HG03025 (cell line): ENCODE data around the gene KANSL1.
"Not testable (repeated sequence)": the region's sequence is repeated elsewhere in the genome, so short reads cannot be mapped to it uniquely, and the experiment has no call there.

Source experiments
- ATAC-seq: cut with Tn5 transposase; IDR thresholded peaks from one replicate; pipeline ENCODE4 v1.9.1; 2021; ENCODE audit warnings: mild to moderate bottlenecking, moderate library complexity; ENCODE audit not compliant: unreplicated experiment, low FRiP score

The KANSL1 gene

DNA sequence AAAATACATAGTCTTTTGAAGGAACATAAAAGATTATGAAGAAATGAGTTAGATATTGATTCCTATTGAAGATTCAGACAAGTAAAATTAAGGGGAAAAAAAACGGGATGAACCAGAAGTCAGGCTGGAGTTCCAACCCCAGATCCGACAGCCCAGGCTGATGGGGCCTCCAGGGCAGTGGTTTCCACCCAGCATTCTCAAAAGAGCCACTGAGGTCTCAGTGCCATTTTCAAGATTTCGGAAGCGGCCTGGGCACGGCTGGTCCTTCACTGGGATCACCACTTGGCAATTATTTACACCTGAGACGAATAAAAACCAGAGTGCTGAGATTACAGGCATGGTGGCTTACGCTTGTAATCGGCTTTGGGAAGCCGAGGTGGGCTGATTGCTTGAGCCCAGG, 184.6 kb downstream of the KANSL1 start:
- ATAC-seq = no peak

DNA sequence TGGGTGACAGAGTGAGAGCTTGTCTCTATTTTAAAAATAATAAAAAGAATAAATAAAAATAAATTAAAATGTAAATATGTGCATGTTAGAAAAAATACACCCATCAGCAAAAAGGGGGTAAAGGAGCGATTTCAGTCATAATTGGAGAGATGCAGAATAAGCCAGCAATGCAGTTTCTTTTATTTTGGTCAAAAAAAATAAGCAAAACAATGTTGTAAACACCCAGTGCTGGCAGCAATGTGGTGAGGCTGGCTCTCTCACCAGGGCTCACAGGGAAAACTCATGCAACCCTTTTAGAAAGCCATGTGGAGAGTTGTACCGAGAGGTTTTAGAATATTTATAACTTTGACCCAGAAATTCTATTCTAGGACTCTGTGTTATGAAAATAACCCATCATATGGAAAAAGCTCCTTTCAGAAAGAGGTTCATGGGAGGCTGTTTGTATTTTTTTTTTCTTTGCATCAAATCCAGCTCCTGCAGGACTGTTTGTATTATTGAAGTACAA, 185.7 kb downstream of the KANSL1 start:
- ATAC-seq = no peak

DNA sequence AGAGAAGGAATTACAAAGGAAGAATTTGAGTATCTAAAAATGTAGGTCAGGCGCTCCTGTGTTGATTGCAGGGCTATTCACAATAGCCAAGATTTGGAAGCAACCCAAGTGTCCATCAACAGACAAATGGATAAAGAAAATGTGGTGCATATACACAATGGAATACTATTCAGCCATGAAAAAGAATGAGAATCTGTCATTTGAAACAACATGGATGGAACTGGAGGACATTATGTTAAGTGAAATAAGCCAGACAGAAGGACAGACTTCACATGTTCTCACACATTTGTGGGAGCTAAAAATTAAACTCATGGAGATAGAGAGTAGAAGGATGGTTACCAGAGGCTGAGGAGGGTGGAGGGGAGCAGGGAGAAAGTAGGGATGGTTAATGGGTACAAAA, 187.1 kb downstream of the KANSL1 start:
- not testable (repeated sequence) for ATAC-seq

DNA sequence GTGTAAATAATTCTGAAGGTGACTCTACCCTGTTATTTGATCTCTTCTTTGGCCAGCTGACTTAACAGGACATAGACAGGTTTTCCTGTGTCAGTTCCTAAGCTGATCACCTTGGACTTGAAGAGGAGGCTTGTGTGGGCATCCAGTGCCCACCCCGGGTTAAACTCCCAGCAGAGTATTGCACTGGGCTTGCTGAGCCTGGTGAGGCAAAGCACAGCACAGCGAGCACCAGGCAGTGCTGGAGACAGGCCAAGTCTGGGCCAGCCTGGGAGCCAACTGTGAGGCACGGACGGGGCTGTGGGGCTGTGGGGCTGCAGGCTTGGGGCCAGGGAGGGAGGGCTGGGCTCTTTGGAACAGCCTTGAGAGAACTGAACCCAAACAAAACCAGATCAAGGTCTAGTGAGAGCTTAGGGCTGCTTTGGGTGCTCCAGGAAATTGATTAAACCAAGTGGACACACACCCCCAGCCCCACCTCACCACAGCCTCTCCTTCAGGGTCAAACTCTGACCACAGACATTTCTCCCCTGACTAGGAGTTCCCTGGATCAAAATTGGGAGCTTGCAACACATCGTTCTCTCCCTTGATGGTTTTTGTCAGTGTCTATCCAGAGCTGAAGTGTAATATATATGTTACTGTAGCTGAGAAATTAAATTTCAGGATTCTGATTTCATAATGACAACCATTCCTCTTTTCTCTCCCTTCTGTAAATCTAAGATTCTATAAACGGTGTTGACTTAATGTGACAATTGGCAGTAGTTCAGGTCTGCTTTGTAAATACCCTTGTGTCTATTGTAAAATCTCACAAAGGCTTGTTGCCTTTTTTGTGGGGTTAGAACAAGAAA, 189.1 kb downstream of the KANSL1 start:
- no peak for ATAC-seq

DNA sequence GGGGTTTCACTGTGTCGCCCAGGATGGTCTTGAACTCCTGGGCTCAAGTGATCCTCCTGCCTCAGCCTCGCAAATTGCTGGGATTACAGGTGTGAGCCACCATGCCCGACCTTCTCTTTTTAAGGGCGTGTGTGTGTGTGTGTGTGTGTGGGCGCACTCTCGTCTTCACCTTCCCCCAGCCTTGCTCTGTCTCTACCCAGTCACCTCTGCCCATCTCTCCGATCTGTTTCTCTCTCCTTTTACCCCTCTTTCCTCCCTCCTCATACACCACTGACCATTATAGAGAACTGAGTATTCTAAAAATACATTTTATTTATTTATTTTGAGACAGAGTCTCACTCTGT, 190.3 kb downstream of the KANSL1 start:
- ATAC-seq = no peak

DNA sequence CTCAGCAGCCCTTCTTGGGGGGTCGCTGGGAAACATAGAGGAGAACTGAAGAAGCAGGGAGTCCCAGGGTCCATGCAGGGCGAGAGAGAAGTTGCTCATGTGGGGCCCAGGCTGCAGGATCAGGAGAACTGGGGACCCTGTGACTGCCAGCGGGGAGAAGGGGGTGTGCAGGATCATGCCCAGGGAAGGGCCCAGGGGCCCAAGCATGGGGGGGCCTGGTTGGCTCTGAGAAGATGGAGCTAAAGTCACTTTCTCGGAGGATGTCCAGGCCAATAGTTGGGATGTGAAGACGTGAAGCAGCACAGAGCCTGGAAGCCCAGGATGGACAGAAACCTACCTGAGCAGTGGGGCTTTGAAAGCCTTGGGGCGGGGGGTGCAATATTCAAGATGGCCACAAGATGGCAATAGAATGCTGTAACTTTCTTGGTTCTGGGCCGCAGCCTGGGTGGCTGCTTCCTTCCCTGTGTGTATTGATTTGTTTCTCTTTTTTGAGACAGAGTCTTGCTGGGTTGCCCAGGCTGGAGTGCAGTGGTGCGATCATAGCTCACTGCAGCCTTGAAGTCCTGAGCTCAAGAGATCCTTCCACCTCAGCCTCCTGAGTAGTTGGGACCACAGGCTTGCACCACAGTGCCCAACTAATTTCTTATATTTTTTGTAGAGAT, 190.8 kb downstream of the KANSL1 start:
- ATAC-seq = no peak

DNA sequence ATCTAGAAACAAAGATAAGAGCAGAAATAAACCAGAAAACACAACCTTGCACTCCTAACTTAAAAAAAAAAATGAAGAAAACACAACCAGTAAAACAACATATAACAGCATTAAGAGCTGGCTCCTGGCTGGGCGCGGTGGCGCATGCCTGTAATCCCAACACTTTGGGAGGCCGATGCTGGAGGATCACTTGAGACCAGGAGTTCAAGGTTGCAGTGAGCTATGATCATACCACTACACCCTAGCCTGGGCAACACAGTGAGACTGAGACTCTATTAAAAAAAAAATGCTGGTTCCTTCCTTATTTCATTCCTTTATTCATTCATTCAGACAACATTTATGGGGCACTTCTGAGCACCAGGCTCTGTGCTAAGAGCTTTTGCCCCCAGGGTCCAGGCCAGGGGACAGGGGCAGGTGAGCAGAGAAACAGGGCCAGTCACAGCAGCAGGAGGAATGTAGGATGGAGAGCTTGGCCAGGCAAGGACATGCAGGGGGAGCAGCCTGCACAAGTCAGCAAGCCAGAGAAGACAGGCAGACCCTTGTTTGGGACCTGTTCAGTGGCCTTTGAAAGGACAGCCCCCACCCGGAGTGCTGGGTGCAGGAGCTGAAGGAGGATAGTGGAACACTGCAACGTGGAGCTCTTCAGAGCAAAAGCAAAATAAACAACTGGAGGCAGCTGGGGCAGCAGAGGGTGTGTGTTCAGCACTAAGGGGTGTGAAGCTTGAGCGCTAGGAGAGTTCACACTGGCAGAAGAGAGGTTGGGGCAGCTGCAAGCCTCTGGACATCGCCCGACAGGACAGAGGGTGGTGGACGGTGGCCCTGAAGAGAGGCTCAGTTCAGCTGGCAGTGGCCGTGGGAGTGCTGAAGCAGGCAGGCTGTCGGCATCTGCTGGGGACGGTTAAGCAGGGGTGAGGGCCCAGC, 191.6 kb downstream of the KANSL1 start:
- no peak for ATAC-seq

DNA sequence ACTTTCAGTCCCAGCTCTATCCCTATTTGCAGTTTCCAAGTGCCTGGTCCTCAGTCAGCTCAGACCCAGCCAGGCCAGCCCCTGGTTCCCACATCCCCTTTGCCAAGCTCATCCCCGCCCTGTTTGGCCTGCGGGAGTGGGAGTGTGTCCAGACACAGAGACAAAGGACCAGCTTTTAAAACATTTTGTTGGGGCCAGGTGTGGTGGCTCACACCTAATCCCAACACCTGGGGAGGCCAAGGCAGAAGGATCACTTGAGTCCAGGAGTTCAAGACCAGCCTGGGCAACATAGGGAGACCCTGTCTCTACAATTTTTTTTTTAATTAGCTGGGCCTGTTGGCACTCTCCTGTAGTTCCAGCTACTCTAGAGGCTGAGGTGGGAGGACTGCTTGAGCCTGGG, 192.5 kb downstream of the KANSL1 start:
- no peak for ATAC-seq

DNA sequence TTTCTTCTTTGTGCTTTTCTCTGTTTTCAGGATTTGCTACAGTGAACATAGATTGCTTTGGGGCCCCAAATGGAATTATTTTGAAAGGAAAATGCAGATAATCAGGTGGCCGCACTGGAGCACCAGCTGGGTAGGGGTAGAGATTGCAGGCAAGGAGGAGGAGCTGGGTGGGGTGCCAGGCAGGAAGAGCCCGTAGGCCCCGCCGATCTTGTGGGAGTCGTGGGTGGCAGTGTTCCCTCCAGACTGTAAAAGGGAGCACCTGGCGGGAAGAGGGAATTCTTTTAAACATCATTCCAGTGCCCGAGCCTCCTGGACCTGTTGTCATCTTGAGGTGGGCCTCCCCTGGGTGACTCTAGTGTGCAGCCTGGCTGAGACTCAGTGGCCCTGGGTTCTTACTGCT, 192.9 kb downstream of the KANSL1 start:
- no peak for ATAC-seq

DNA sequence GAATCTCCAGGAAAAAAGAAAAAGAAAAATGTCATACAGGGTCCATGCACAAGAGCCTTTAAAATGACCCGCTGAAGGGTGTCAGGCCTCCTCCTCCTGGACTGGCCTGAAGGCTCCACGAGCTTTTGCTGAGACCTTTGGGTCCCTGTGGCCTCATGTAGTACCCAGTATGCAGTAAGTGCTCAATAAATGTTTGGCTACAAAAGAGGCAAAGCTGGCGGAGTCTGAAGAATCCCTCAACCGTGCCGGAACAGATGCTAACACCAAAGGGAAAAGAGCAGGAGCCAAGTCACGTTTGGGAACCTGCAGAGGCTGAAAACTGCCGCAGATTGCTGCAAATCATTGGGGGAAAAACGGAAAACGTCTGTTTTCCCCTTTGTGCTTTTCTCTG, 193.3 kb downstream of the KANSL1 start:
- no peak for ATAC-seq

DNA sequence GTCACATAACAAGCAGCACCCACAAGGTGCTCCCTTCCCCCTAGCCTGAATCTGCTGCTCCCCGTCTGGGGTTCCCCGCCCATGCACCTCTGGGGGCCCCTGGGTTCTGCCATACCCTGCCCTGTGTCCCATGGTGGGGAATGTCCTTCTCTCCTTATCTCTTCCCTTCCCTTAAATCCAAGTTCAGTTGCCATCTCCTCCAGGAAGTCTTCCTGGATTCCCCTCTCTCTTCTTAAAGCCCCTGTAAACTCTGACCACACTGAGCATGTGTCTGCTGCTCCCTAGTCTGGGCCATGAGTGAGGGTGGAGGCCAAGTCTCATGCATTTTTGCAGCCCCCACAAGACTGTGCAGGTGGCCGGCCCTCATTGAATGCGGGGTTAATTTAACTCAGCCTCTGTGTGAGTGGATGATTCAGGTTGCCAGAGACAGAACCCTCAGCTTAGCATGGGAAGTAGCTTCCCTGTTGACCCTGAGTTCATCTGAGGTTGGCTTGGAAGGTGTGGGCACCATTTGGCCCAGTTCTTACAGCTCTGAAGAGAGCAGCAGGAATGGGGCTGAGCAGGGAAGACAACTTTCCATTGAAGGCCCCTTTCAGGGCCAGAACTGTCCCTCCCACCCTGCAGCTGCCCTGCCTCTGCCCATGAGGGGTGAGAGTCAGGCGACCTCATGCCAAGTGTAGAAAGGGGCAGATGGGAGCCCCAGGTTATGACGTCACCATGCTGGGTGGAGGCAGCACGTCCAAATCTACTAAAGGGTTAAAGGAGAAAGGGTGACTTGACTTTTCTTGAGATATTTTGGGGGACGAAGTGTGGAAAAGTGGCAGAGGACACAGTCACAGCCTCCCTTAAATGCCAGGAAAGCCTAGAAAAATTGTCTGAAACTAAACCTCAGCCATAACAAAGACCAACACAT, 194.0 kb downstream of the KANSL1 start, which contains the start of gene STH:
TSS of gene STH (plus strand) at position 264 of the 913 bp plus-strand sequence. CDS start at position 294, 30 bp downstream.
- ATAC-seq = no peak

DNA sequence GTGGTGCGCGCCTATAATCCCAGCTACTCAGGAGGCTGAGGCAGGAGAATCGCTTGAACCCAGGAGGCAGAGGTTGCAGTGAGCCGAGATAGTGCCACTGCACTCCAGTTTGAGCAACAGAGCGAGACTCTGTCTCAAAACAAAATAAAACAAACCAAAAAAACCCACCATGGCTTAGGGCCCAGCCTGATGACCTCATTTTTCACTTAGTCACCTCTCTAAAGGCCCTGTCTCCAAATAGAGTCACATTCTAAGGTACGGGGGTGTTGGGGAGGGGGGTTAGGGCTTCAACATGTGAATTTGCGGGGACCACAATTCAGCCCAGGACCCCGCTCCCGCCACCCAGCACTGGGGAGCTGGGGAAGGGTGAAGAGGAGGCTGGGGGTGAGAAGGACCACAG, 195.6 kb downstream of the KANSL1 start:
- ATAC-seq = no peak

DNA sequence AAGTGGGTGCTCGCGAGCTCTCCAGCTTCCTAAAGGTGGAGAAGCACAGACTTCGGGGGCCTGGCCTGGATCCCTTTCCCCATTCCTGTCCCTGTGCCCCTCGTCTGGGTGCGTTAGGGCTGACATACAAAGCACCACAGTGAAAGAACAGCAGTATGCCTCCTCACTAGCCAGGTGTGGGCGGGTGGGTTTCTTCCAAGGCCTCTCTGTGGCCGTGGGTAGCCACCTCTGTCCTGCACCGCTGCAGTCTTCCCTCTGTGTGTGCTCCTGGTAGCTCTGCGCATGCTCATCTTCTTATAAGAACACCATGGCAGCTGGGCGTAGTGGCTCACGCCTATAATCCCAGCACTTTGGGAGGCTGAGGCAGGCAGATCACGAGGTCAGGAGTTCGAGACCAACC, 196.1 kb downstream of the KANSL1 start:
- no peak for ATAC-seq

DNA sequence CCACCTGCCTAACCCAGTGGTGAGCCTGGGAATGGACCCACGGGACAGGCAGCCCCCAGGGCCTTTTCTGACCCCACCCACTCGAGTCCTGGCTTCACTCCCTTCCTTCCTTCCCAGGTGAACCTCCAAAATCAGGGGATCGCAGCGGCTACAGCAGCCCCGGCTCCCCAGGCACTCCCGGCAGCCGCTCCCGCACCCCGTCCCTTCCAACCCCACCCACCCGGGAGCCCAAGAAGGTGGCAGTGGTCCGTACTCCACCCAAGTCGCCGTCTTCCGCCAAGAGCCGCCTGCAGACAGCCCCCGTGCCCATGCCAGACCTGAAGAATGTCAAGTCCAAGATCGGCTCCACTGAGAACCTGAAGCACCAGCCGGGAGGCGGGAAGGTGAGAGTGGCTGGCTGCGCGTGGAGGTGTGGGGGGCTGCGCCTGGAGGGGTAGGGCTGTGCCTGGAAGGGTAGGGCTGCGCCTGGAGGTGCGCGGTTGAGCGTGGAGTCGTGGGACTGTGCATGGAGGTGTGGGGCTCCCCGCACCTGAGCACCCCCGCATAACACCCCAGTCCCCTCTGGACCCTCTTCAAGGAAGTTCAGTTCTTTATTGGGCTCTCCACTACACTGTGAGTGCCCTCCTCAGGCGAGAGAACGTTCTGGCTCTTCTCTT, 196.8 kb downstream of the KANSL1 start:
- no peak for ATAC-seq

DNA sequence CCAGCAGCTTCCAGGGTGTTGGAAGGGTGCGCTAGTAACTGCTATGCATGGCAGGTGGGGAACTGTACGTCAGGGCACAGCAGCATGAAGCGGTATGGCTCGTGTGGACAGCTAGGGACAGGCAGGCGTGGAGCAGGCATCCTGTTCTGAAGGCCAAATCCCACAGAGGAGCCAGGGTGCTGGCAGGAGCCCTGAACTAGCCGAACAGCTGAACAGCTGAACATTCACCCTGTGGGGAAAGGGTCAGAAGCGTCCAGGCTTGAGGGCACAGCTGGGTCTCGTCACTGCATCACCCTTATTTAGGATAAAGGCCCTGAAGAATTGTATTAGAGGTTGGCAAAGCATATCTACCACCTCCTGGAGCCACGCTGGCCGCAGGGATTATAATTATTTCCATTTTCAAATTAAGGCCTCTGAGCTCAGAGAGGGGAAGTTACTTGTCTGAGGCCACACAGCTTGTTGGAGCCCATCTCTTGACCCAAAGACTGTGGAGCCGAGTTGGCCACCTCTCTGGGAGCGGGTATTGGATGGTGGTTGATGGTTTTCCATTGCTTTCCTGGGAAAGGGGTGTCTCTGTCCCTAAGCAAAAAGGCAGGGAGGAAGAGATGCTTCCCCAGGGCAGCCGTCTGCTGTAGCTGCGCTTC, 197.5 kb downstream of the KANSL1 start:
- ATAC-seq = no peak

DNA sequence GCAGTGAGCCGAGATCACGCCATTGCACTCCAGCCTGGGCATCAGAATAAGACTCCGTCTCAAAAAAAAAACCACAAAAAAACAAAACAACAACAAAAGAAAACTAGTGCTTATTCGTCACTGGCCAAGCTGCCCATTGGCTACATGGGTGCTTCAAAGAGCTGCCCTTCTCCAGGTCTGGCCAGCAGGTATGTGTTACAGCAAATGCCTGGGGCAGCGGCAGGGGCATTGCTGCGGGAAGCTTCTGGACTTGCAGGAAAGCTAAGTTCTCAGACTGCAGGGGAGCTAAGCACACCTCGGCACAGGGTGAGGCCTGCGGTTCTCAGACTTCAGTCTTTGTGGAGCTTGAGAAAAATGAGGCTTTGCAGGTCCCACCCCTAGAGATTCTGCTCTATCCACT, 198.2 kb downstream of the KANSL1 start:
- no peak for ATAC-seq

DNA sequence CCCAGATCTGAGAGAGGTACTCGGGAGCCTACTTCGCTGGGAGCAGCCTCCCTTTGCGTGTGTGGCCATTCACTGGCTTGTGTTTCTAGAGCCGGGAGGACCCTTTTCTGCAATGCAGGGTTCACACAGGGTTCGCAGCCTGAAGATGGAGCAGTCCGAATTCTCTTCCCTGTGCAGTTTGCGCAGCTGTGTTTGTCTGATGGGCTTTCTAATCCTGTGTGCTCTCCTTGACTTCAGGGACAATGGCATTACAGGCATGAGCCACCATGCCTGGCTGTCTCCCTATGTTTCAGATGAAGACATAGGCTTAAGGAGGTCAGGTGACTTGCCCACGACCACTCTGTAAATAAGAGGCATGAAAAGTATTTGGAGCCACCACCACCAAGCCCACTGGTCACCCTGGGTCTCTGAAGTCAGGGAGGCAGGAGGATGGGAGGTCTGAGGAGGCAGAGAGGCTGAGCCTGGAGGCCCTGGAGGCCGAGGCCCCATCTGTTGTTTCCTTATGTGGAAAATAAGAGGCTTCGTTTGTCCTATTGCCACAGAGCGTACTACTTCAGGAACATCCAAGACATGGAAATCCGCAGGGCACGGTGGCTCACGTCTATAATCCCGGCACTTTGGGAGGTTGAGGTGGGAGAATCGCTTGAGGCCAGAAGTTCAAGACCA, 199.1 kb downstream of the KANSL1 start:
- no peak for ATAC-seq

DNA sequence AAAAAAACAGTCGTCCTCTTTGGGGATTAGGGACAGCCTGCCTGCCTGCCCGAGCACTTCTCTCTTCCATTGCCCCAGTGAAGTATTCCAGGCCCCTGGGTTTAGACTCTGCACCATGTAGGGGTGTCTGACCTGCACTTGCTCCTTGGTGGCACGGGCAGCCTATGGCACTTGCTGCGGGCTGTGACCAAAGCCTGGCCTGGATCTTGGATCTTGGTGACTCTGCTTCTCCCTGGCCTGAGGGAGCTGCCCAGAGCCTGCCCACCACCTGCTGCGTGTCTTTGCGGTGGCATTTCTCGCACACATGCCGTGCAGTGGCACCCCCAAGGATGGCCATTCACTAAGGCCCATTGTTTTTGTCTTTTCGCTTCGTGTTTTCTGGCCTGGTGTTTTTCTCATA, 200.3 kb downstream of the KANSL1 start:
- no peak for ATAC-seq
